GM21367 (cell line): ENCODE results near the gene ZNF544.

Experiments used
- ATAC-seq: cut with Tn5 transposase; IDR thresholded peaks from one replicate; pipeline ENCODE4 v1.9.1; 2021; ENCODE audit not compliant: unreplicated experiment

The ZNF544 gene

DNA sequence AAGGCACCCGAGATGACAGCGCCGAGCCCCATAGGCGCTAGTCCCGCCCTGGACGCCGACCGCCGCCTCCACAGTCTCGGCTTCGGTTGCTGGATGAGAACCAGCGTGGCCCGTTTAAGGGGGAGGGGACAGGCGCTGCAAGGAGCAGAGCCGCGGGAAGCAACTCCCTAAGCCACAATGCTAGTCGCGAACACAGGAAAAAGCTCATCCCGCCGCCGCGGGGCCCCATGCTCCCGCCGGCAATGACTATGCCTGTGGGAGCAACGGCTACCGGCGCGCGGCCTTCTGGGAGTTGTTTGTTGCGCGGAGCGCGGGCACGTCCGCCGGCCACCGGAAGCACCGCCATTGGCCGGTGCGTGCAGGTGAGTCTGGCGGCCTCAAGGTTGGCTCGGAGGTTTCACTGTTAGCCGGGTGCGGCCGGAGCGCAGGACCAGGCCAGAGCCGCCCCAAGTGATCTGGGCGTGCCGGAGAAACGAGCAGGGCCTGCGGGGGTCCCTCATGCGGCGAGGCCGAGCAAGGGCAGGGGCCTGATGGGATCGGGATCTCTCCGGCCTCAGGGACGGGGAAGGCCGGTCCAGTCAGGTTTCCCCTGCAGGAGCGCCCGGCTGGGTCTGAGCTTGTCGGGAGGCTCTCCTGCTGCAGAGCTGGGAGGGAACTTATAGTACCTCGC, at the start of gene ZNF544:
Gene ZNF544 (plus strand): TSS at position 330 of the 670 bp plus-strand sequence. CDS start 15,110 bp downstream, outside the sequence.
- peak; percentile 65 for ATAC-seq

GRCh38 chr19:58181902-58182576, 46.7 kb upstream of the ZNF544 start:
- no peak for ATAC-seq

DNA sequence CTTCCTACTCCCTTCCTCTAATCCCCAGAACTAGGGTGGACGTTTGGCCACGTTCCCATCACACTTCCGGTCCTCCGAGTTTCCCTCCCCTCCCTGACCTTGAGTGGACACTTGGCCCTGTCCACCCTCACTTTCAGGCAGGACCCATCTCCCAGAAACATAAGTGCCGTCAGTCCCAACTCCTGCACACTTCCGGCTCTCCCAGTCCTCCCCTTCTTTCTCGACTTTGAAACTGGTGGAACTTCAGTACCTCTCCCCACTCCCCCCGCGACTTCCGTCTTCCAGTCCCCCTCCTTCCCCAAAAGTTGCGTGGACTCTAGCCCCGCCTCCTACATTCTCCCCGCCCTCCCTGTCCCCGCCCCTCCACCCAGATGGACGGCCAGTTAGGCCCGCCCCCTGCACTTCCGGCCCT, 46.1 kb upstream of the ZNF544 start:
- ATAC-seq: no peak

DNA sequence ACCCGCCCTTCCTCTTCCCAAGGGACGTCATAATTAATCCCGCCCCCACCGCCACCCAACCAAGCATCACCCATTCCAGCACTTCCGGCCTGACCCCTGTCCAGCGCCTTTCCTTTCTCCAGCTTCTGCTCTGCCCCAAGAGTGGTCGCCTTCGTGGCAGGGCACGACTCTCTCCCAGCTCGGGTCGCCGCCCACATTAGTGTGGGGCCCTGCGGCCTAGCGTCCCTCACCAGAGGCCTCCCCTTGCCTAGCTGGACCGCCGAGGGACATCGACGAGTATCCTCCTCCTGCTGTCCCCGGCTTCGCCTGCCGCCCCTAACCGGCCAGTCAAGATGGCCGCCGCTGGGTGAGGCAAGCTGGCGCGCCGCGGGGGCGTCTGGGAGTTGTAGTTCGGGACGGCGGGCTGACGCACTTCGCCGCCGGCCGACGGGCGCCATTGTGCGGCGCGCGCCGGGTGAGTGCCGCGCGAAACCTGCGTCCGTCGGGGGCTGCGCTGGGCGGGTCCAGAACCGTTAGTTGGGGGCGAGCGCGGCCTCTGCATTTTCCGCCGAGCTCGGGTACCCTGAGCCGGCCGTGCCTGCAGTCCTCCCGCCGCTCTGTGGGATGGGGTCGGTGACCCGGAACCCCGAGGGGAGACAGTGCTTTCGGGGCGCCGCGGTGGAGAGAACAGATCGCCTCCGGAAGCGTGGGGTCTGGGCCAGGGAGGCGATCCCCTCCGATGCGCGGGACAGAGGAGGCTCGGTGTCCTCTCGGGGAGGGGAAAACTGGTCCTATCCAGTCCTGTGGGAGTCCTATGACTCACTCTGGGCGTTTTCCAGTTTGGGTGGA, 45.5 kb upstream of the ZNF544 start, which contains the start of gene ZNF274:
Gene ZNF274 (plus strand): TSS at position 73 of the 828 bp plus-strand sequence. CDS start 905 bp downstream, outside the sequence.
- ATAC-seq: peak; percentile 82

GRCh38 chr19:58183817-58184215, 44.9 kb upstream of the ZNF544 start:
- ATAC-seq: no peak

DNA sequence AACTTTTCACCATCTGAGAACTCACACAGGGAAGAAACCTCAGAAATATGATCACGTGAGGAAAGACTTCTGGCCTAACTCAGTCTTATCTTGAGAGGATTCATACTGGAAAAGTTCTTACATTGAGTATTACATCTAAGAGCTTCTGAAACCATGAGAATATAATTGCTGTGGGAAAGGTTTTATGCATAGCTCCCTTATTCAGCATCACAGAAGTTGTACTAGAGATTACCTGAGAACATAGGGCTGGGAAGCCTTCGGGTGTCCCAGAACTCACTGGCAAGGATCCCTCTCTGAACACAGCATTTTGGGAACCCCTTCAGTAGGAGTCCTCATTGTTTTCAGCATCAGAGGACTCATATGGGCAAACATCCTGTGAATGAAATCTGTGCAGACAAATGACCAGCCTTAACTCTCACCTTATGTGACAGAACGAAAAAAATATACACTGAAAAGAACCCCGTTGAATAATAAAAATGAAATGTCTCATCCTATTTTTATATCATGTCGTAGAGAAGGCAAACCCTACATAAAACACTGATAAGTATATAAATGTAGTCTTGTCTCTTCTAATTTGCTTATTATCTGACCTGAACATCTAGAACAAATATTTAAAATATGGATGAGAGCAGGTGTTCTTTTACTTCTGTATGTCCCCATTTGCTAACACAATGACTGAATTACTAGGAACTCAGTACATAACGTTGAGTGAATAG, 31.7 kb upstream of the ZNF544 start:
- no peak for ATAC-seq

DNA sequence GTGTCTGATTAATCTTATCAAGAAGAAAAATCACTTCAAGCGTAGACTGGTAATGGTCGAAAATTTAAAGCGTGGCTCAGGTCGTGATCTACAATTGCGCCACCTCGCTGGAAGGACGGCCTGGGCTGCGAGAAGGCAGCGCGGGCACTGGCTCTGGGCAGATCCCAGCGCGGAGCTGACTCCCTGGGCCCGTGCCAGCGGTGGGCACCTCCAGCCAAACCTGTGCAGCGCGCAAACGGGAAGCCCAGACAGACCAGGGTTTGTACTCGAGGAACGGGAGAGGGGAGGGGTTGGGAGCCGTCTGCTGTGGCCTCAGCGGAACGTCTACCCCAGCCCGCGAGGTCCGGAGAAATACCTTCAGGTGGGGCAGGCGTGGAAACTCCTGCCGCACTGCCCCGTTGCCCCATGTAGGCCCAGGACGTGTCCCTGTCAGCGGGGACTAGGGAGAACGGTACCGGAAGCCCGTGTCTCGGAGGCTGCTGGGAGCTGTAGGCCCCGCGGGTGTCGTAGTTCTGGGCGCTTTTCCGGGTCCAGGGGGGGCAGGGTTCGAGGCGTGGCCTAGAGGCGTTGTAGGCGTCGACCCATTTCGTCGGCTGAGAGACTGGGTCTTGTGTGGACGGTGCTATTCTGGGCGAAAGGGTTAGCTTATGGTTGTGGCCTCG, 24.8 kb upstream of the ZNF544 start:
- no peak for ATAC-seq

DNA sequence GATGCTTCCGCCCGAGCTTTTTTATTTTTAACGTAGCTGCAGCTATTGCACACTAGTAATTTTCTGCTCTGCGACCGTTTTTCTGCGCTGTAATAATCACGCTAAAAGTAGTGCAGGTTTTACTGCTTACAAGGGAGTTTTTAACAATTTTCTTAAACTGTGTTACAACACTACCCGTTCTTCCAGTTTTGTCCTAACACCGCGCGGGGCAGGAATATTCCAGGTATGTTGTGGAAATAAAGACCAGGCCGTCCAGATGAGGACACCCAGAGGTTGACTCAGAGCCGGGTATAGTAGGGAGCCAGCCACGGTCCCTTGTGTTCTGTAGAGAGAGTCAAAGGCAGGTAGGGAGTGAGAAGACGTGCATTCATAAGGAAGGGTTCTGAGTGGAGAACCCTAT, 24.1 kb upstream of the ZNF544 start:
- ATAC-seq: no peak

GRCh38 chr19:58209577-58209976, 19.1 kb upstream of the ZNF544 start:
- ATAC-seq: no peak

GRCh38 chr19:58212336-58213074, 16.2 kb upstream of the ZNF544 start:
- no peak for ATAC-seq

GRCh38 chr19:58213075-58213369, 15.7 kb upstream of the ZNF544 start:
- ATAC-seq: no peak

DNA sequence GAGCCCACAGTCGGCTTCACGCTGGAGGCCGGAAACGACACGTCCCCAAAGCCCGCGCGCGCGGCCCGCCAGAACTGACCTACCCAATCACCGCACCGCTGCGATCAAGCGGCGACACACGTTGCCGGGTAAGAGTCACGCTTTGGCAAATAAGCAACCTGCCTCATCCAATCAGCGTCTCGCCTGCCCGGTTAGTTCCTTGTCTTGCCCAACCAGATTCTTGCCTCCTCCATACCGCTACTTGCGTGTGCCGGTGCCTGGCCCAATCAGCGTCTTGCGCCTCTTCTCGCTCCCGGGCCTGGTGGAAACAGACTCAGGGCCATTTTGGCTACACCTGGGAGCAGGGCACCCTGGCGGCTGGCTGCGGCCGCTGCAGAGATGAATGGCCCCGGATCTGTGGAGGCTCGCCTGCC, 11.6 kb upstream of the ZNF544 start:
- no peak for ATAC-seq

DNA sequence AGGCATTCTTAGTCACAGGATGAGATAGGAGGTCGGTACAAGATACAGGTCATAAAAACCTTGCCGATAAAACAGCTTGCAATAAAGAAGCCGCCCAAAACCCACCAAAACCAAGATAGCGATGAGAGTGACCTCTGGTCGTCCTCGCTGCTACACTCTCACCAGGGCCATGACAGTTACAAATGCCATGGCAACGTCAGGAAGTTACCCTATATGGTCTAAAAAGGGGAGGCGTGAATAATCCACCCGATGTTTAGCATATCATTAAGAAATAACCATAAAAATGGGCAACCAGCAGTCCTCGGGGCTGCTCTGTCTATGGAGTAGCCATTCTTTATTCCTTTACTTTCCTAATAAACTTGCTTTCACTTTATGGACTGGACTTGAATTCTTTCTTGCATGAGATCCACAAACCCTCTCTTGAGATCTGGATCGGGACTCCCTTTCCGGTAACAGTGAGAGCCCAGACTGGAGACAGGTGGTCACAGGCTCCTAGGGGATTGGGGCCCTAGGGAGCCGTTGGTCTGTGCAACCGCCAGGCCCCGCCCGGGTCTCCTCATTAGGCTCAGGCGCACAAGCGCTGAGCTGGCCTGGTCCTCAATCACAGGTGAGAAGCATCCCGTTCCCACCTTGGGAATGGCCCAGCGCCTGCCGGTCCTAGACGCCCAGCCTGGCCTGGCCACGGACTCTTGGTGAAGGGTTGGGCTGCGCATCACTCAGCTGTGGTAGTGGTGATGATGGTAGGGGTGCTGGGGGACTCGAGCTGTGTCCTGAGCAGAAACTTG, 10.9 kb upstream of the ZNF544 start:
- no peak for ATAC-seq

DNA sequence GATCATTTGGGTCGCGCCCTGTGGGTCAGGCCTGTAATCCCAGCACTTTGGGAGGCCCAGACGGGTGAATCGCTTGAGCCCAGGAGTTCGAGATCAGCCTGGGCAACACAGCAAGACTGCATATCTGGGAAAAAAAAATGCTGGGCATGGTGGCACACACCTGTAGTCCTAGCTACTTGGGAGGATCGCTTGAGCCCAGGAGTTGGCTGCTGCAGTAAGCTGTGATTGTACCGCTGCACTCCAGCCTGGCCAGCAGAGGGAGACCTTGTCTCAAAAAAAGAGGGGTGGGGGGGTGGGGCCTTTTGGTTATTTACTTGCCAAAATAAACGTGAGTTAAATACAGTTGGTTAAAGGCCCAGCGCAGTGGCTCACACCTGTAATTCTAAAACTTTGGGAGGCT, 9.8 kb upstream of the ZNF544 start:
- ATAC-seq: no peak

DNA sequence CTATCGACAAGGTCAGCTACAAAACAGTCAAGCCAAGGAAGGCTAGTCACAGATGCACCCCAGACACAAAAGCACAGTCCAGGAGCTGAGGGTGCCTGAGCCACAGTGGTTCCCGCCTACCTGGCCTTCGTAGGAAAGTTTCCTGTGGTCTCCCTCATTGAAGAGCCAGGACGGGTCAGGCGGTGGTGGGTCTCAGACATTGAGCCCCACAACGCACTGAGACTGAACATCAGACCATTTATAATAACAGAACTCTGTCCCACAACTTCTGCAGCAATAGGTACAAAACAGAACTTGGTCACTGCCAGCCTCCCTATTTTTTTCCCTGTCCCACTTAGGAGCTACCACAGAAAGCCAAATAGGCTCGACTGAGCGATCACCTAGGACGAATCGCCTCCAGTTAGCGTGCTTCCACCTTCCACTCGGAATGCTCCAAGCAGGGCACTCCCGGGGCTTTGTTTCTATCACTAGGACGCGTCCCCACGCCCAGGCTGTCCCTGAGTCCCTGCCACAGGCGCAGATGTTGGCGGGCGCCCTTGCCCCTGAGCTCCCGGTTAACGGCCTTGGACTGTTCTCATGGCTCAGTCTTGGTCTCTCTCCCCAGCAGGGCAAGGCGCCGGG, 640 bp upstream of the ZNF544 start:
- ATAC-seq: peak; percentile 17

- no peak for ATAC-seq
Measured at GRCh38 chr19:58229255-58229639, 533 bp downstream of the ZNF544 start.

DNA sequence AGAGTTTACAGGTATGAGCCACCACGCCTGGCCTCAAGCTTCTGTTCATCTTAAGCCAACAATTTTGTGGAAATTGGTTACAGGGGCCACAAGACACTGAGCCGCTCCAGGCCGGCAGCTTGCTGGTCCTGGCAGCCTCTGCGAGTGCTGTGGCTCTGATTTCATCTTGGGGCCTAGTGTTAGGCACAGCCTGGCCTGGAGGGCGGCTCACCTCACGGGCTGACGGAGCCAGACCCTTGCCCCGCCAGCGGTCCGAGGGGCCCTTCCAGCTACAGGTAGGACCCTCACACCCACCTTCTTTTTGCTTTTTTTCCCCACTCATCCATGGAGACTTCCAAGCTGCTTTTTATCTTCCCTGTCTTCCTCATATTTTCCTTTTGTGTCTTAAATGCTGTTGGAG, 8.6 kb downstream of the ZNF544 start:
- ATAC-seq: no peak

- no peak for ATAC-seq
Measured at GRCh38 chr19:58243351-58243750, 14.6 kb downstream of the ZNF544 start.

GRCh38 chr19:58248886-58249285, 20.2 kb downstream of the ZNF544 start:
- ATAC-seq: no peak
